ENCODE data around the gene SLC28A1. TPM values are rescaled to one million over a fixed set of nuclear protein-coding genes. Genes with fewer than 3 reads are reported as not detected.

SLC28A1 gene
- total RNA-seq, 4 donors from 2014 or later, result not detected

GRCh38 chr15:84886984-84887299, 2.5 kb downstream of the SLC28A1 start:
- H3K27me3 ChIP-seq, result no peaks in the 10 kb centered on the region
- no peaks in the 10 kb centered on the region for H3K4me1 ChIP-seq
- H3K4me3 ChIP-seq, result no peak overlapping the region
- H3K9me3 ChIP-seq, result no peaks in the 10 kb centered on the region
- intact Hi-C loops (cut with DNase I; ENCODE audit: low total_unique reads), result no loop called here
- WGBS, 2 donors (ENCODE audit: low coverage in 1 of 2), result 70 to 78% methylated on average over 1 of the region's 1 CpG
- DNase-seq, result no peak
- in situ Hi-C loops (cut with MboI; ENCODE audit: low pct_ligation_motif_present in 1 of 4, low pct_unique_long_range_greater_than_20kb in 1 of 4, low sequenced_read_pairs in 3 of 4), result no loop called here
- H3K27ac ChIP-seq, result no peak overlapping the region
- no peaks in the 10 kb centered on the region for H3K36me3 ChIP-seq
- TF ChIP-seq POLR2A (IDR thresholded peaks at IDR 0.05), result no peak
- TF ChIP-seq POLR2AphosphoS5 (IDR thresholded peaks at IDR 0.05), result no peak
- TF ChIP-seq CTCF (IDR thresholded peaks at IDR 0.05), result no peak
- no peak for TF ChIP-seq EP300 (IDR thresholded peaks at IDR 0.05; ENCODE audit: low read depth)

GRCh38 chr15:84887938-84888337, 3.5 kb downstream of the SLC28A1 start:
- 74% methylated on average over 4 of the region's 4 CpGs; no CpG with 5 or more reads in 1 of the 2 donors for WGBS, 2 donors (ENCODE audit: low coverage in 1 of 2)
- no peaks in the 10 kb centered on the region for H3K4me1 ChIP-seq
- H3K9me3 ChIP-seq, result no peaks in the 10 kb centered on the region
- H3K36me3 ChIP-seq, result no peaks in the 10 kb centered on the region
- in situ Hi-C loops (cut with MboI; ENCODE audit: low pct_ligation_motif_present in 1 of 4, low pct_unique_long_range_greater_than_20kb in 1 of 4, low sequenced_read_pairs in 3 of 4), result no loop called here
- no peak overlapping the region for H3K4me3 ChIP-seq
- intact Hi-C loops (cut with DNase I; ENCODE audit: low total_unique reads), result no loop called here
- no peak overlapping the region for H3K27ac ChIP-seq
- no peaks in the 10 kb centered on the region for H3K27me3 ChIP-seq
- DNase-seq, result no peak
- TF ChIP-seq EP300 (IDR thresholded peaks at IDR 0.05; ENCODE audit: low read depth) (no peak), POLR2AphosphoS5 (IDR thresholded peaks at IDR 0.05) (no peak), CTCF (IDR thresholded peaks at IDR 0.05) (no peak), POLR2A (IDR thresholded peaks at IDR 0.05) (no peak)

- Histone ChIP-seq H3K36me3 (no peaks in the 10 kb centered on the region), H3K27ac (no peak overlapping the region), H3K9me3 (no peaks in the 10 kb centered on the region), H3K4me1 (no peaks in the 10 kb centered on the region), H3K4me3 (no peak overlapping the region), H3K27me3 (no peaks in the 10 kb centered on the region)
- intact Hi-C loops (cut with DNase I; ENCODE audit: low total_unique reads), result no loop called here
- in situ Hi-C loops (cut with MboI; ENCODE audit: low pct_ligation_motif_present in 1 of 4, low pct_unique_long_range_greater_than_20kb in 1 of 4, low sequenced_read_pairs in 3 of 4), result no loop called here
- DNase-seq, result no peak
- 81% methylated on average over 17 of the region's 17 CpGs; no CpG with 5 or more reads in 1 of the 2 donors for WGBS, 2 donors (ENCODE audit: low coverage in 1 of 2)
- TF ChIP-seq EP300 (IDR thresholded peaks at IDR 0.05; ENCODE audit: low read depth), result no peak
- no peak for TF ChIP-seq POLR2AphosphoS5 (IDR thresholded peaks at IDR 0.05)
These were observed 4.2 kb downstream of the SLC28A1 start for GRCh38 chr15:84888639-84889038.

GRCh38 chr15:84889313-84889990, 5.0 kb downstream of the SLC28A1 start:
- Histone ChIP-seq H3K9me3 (no peaks in the 10 kb centered on the region), H3K4me3 (no peak overlapping the region), H3K4me1 (no peaks in the 10 kb centered on the region), H3K27me3 (no peaks in the 10 kb centered on the region), H3K36me3 (no peaks in the 10 kb centered on the region), H3K27ac (no peak overlapping the region)
- 83% methylated on average over 8 of the region's 8 CpGs; no CpG with 5 or more reads in 1 of the 2 donors for WGBS, 2 donors (ENCODE audit: low coverage in 1 of 2)
- DNase-seq, result no peak
- intact Hi-C loops (cut with DNase I; ENCODE audit: low total_unique reads), result no loop called here
- in situ Hi-C loops (cut with MboI; ENCODE audit: low pct_ligation_motif_present in 1 of 4, low pct_unique_long_range_greater_than_20kb in 1 of 4, low sequenced_read_pairs in 3 of 4), result no loop called here
- TF ChIP-seq CTCF (IDR thresholded peaks at IDR 0.05) (no peak), EP300 (IDR thresholded peaks at IDR 0.05; ENCODE audit: low read depth) (no peak), POLR2AphosphoS5 (IDR thresholded peaks at IDR 0.05) (no peak), POLR2A (IDR thresholded peaks at IDR 0.05) (no peak)
